K562 treated with DMSO at 1 percent for 24 hours (cell line): Measurements from ENCODE around the gene CNTF. TPM values are rescaled to one million over a fixed set of nuclear protein-coding genes. Genes with fewer than 3 reads are reported as not detected.

Experiments
- total RNA-seq: library from RNA; unstranded; fragments of 300-600 nt; gene quantifications from 2 replicates; pipeline ENCODE4 v1.2.3, GENCODE V29; 2022; ENCODE audit warnings: low read depth; ENCODE audit not compliant: insufficient read depth

Gene CNTF, protein sequence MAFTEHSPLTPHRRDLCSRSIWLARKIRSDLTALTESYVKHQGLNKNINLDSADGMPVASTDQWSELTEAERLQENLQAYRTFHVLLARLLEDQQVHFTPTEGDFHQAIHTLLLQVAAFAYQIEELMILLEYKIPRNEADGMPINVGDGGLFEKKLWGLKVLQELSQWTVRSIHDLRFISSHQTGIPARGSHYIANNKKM
- total RNA-seq = 0.80 and 0.83 TPM in 2 replicates

DNA sequence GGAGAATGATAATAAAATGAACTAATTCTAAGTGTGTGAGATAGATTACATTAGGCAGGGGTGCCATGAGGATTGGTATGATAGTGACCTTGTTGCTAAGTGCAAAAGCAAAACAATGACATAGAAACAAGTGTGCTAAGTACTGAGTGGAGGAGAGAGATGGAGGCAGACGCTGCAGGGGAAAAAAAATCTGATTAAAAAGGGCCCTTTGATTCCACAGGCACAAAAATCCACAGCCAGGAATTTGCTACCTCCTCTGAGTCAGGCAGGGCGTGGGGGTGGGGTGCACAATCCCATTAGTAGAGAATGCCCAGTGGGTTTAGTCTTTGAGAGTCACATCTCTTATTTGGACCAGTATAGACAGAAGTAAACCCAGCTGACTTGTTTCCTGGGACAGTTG, at the start of gene CNTF:
Gene CNTF (plus strand): TSS at position 322 of the 400 bp plus-strand sequence. CDS start 88 bp downstream, outside the sequence.

DNA sequence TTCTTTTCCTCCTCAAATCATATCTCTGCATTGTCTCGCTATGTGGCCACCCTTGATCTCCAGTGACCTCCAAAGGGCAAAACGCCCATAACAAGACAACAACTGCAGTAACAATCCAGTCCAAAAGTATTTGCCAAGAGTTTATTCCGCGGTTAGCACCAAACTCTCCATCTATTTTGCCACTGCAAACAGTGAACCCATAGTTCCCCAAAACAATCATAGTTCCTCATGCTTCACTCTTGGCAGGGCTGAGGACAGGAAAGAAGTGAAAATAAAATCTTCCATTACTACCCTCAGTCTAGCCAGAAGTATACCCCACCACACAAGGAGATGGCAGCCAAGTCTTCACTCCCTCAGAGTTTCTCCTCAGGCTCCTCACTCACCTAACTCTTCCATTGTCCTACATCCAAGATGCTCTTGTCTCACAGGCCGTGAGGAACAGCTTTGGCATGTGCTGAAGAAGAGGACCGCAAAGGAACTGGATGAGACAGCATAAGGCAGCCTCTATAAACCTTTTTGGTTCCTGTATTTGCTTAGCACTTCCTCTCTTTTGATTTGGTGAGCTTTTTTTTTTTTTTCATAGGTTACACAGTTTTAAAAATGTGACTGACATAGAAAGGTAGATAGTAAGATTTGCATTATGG, 47.0 kb upstream of the CNTF start, which contains the start of gene LPXN:
Gene LPXN (minus strand): TSS at position 480 of the 644 bp plus-strand sequence. CDS start 84 bp downstream, at position 396.

DNA sequence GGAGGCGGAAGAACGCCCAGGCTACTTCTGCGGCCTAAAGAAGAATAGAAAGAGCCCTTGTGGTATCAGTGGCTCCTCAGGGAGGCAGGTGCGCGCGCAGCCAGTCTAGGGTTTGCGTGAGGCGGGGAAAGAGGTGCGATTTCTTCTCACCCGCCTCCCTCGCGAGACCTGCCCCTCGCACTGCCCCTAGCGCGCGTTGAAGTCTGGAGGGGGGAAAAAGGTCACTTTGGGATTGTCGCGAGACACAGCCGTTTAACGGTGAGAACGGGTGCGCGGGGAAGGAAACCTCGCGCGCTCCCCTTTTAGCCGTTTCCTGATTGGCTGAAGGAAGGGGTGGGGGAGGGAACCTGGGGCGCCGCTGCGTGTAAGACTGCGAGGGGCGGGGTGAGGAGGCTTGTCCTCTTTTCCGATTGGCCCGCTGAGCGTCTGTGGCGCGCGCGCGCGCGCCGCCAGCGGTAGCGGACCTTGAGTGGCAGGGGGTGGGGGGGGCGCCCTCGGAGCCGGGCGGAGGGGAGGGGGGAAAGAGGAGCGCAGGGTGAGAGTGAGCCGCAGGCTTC, 43.8 kb upstream of the CNTF start, which contains the start of gene ZFP91:
Gene ZFP91 (plus strand): TSS at position 429 of the 557 bp plus-strand sequence. CDS start 219 bp downstream, outside the sequence.

Other genes with a start within 250 kb of the CNTF start
- not detected in 2 replicates for gene OR5B3, start 215.8 kb upstream of the CNTF start, total RNA-seq
- gene OR5B2, start 194.5 kb upstream of the CNTF start, total RNA-seq = not detected in 2 replicates
- not detected in 2 replicates for gene OR5B12, start 180.4 kb upstream of the CNTF start, total RNA-seq
- not detected in 2 replicates for gene OR5B21, start 114.6 kb upstream of the CNTF start, total RNA-seq
- gene LPXN, start 46.8 kb upstream of the CNTF start, total RNA-seq = 2.3 and 2.4 TPM in 2 replicates
- gene ZFP91, start 43.6 kb upstream of the CNTF start, total RNA-seq = 22.0 and 25.0 TPM in 2 replicates
- not detected in 2 replicates for gene GLYAT, start 109.3 kb downstream of the CNTF start, total RNA-seq
- gene GLYATL2, start 222.0 kb downstream of the CNTF start, total RNA-seq = not detected in 2 replicates